ENCODE measurements around the gene KLF6. TPM values are rescaled to one million over a fixed set of nuclear protein-coding genes. Genes with fewer than 3 reads are reported as not detected.

KLF6 gene
- total RNA-seq, 1 donor from 2014 or later, result 330 TPM

DNA sequence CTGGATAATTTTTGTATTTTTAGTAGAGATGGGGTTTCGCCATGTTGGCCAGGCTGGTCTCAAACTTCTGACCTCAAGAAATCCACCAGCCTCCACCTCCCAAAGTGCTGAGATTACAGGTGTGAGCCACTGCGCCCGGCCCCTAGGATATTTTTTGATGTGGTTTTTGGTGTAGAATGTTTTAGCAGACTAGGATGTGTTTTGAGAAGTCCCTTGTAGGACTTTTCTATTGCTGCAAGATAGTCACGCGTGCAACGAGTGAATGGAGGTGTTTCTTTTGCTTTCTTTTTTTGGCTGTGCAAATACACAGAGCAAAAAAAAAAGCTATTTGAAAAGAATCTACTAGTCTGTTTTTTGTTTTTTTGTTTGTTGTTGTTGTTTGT is 29.8 kb upstream of the KLF6 start:
- no peaks in the 10 kb centered on the region for H3K27me3 Mint-ChIP-seq (ENCODE audit: low read depth)
- TF ChIP-seq, protein P1, sequence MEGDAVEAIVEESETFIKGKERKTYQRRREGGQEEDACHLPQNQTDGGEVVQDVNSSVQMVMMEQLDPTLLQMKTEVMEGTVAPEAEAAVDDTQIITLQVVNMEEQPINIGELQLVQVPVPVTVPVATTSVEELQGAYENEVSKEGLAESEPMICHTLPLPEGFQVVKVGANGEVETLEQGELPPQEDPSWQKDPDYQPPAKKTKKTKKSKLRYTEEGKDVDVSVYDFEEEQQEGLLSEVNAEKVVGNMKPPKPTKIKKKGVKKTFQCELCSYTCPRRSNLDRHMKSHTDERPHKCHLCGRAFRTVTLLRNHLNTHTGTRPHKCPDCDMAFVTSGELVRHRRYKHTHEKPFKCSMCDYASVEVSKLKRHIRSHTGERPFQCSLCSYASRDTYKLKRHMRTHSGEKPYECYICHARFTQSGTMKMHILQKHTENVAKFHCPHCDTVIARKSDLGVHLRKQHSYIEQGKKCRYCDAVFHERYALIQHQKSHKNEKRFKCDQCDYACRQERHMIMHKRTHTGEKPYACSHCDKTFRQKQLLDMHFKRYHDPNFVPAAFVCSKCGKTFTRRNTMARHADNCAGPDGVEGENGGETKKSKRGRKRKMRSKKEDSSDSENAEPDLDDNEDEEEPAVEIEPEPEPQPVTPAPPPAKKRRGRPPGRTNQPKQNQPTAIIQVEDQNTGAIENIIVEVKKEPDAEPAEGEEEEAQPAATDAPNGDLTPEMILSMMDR (IDR thresholded peaks at IDR 0.05), result no peak
- H3K4me3 Mint-ChIP-seq (ENCODE audit: unreplicated experiment), result no peak overlapping the region
- no peak overlapping the region for H3K27ac Mint-ChIP-seq (ENCODE audit: unreplicated experiment)
- peaks cover 19% of the 10 kb centered on the region for H3K4me1 Mint-ChIP-seq (ENCODE audit: low read depth)
- no peaks in the 10 kb centered on the region for H3K9me3 Mint-ChIP-seq (ENCODE audit: low read depth)
- no peaks in the 10 kb centered on the region for H3K36me3 Mint-ChIP-seq (ENCODE audit: low read depth)
- DNase-seq (ENCODE audit: low spot score), result no peak

DNA sequence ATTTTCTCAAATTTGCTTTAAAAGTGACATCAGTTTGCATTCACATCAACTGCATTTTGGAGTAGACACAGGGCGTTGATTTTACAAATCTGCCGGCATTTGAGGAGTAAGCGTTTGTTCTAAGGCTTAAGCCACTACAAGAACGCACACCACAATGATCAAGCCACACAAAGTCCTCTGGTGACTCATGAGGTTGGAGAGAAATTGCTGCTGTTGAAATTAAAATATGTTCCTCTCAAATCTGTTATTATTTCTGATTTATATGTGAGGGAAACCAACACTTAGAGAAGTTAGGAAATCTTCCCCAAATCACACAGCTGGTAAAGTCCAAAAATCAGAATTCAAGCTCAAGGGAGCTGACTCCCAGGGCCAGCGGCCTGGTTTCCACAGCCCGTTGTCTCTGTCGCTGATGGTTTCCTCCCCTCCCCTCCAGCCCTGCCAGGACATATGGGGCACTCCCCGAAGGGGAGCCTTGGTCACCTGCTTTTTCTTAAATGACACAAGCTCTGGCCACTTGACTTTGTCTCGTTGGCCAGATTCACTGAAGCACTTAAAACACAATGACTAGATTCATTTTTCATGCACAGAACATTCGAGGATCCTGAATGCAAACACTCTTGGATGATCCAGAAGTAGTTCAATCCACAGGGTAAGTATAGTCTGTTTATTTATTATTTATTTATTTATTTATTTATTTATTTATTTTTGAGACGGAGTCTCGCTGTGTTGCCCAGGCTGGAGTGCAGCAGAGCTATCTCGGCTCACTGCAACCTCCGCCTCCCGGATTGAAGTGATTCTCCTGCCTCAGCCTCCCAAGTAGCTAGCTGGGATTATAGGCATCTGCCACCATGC is 29.2 kb upstream of the KLF6 start:
- Mint-ChIP-seq H3K27ac (ENCODE audit: unreplicated experiment) (peak overlapping the region; percentile 88), H3K4me1 (ENCODE audit: low read depth) (peaks cover 19% of the 10 kb centered on the region), H3K4me3 (ENCODE audit: unreplicated experiment) (no peak overlapping the region), H3K36me3 (ENCODE audit: low read depth) (no peaks in the 10 kb centered on the region), H3K27me3 (ENCODE audit: low read depth) (no peaks in the 10 kb centered on the region), H3K9me3 (ENCODE audit: low read depth) (no peaks in the 10 kb centered on the region)
- no peak for DNase-seq (ENCODE audit: low spot score)
- TF ChIP-seq, protein P1 (IDR thresholded peaks at IDR 0.05), result no peak

DNA sequence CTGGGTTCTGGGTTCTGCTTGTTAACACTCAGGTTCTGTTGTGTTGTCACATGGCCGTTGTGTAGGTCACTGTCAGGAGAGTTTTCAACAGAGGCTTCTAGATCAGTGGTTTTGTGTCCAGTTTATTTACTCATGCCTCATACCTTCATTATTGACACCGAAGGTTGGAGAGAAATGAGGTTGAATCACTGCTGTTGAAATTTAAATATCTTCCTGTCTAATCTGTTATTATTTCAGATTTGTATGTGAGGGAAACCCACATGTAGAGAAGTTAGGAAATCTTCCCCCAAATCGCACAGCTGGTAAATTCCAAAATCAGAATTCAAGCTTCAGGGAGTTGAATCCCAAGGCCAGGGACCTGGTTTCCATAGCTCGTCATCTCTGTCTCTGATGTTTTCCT is 28.3 kb upstream of the KLF6 start:
- no peaks in the 10 kb centered on the region for H3K9me3 Mint-ChIP-seq (ENCODE audit: low read depth)

DNA sequence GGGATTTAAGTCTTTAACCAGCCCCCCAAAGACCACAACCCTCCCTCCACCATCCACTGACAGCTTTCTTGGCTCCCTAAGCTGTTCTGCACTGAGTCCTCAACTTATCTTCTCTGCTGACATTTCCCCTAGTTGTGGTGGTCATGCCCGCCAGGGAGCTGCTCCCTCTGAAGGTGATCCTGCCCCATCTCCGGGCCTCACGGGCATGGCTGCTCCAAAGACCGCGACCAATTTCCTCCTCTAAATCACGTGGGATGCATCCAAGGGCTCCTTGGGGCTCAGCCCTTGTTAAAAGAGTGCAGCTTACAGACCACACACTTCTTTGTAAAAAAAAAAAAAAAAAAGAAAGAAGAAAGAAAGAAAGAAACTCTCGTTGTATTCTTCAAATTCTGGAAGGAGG is 27.1 kb upstream of the KLF6 start:
- TF ChIP-seq, protein P1 (IDR thresholded peaks at IDR 0.05), result no peak
- Mint-ChIP-seq H3K36me3 (ENCODE audit: low read depth) (no peaks in the 10 kb centered on the region), H3K27ac (ENCODE audit: unreplicated experiment) (no peak overlapping the region), H3K4me3 (ENCODE audit: unreplicated experiment) (no peak overlapping the region), H3K9me3 (ENCODE audit: low read depth) (no peaks in the 10 kb centered on the region), H3K4me1 (ENCODE audit: low read depth) (peaks cover 19% of the 10 kb centered on the region), H3K27me3 (ENCODE audit: low read depth) (no peaks in the 10 kb centered on the region)
- no peak for DNase-seq (ENCODE audit: low spot score)

More for the DNA sequence above, 28.3 kb upstream of the KLF6 start:
- H3K27me3 Mint-ChIP-seq (ENCODE audit: low read depth), result no peaks in the 10 kb centered on the region
- no peaks in the 10 kb centered on the region for H3K36me3 Mint-ChIP-seq (ENCODE audit: low read depth)
- peaks cover 19% of the 10 kb centered on the region for H3K4me1 Mint-ChIP-seq (ENCODE audit: low read depth)
- TF ChIP-seq, protein P1 (IDR thresholded peaks at IDR 0.05), result no peak
- peak overlapping the region; percentile 88 for H3K27ac Mint-ChIP-seq (ENCODE audit: unreplicated experiment)
- no peak for DNase-seq (ENCODE audit: low spot score)
- no peak overlapping the region for H3K4me3 Mint-ChIP-seq (ENCODE audit: unreplicated experiment)

DNA sequence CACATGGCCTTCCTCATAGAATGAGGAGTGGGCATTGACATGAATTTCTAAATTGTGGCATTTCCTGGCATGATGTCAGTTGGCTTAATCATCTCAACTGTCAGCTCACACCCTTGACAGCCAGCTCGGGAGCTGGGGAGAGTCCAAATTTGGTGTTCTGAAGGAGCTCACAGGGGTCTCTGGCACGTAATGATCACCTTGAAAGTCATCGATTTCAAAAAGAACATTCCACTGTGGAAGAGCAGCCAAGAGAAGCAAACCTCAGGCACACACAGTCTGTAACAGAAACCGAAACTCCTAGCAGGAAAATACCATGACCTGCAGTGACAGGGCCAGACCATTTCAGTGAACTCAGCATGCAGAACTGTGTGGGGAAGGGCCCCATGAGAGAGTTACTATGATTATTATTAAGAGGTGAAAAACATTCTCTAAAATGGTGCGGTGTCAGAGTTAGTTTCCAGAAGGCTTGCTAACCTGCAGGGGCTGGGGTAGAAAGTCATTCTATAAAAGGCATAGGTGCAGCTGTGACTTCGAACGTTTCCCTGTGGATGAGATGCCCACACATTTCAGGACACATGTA is 26.4 kb upstream of the KLF6 start:
- TF ChIP-seq, protein P1 (IDR thresholded peaks at IDR 0.05), result no peak
- H3K4me3 Mint-ChIP-seq (ENCODE audit: unreplicated experiment), result peak overlapping the region; percentile 37
- DNase-seq (ENCODE audit: low spot score), result no peak
- H3K27me3 Mint-ChIP-seq (ENCODE audit: low read depth), result no peaks in the 10 kb centered on the region
- H3K27ac Mint-ChIP-seq (ENCODE audit: unreplicated experiment), result no peak overlapping the region
- H3K4me1 Mint-ChIP-seq (ENCODE audit: low read depth), result peaks cover 19% of the 10 kb centered on the region
- no peaks in the 10 kb centered on the region for H3K9me3 Mint-ChIP-seq (ENCODE audit: low read depth)
- H3K36me3 Mint-ChIP-seq (ENCODE audit: low read depth), result no peaks in the 10 kb centered on the region
